Urinary bladder (tissue), 4 donors: Measurements from ENCODE around the gene WRAP53. TPM values are rescaled to one million over a fixed set of nuclear protein-coding genes. Genes with fewer than 3 reads are reported as not detected.

Source experiments
- DNase-seq: peaks from one replicate; pipeline ENCODE4 v3.0.0-alpha.2; 2015; ENCODE audit errors: extremely low spot score
- H3K27ac ChIP-seq: one replicate; pipeline ENCODE4 v1.5.1; 2013; ENCODE audit warnings: low read depth, mild to moderate bottlenecking, moderate library complexity
- H3K36me3 ChIP-seq: one replicate; pipeline ENCODE4 v1.6.1; 2013; ENCODE audit warnings: mild to moderate bottlenecking, moderate library complexity; ENCODE audit not compliant: insufficient read depth
- H3K4me1 ChIP-seq: one replicate; pipeline ENCODE4 v1.6.1; 2013; ENCODE audit warnings: mild to moderate bottlenecking, moderate library complexity; ENCODE audit not compliant: insufficient read depth
- H3K4me3 ChIP-seq: one replicate; pipeline ENCODE4 v1.5.1; 2013; ENCODE audit warnings: low read depth, low read length
- WGBS: extraction: QIAGEN DNeasy Blood & Tissue Kit; methylation state at CpG from one replicate; pipeline ENCODE4 v1.1.7; 2013; 5-methylcytosine and 5-hydroxymethylcytosine counted together
- polyA plus RNA-seq: library from polyadenylated mRNA; stranded (reverse); fragments of 200-250 nt; gene quantifications from one replicate; pipeline ENCODE4 v1.2.3, GENCODE V29; 2013
- total RNA-seq: library from RNA; depleted of rRNA; stranded (reverse); fragments of >200 nt; gene quantifications from one replicate; pipeline ENCODE4 v1.2.3, GENCODE V29; 2014
- donor health status: healthy with polysubstance abuse.
- donor health status: healthy.

Gene WRAP53
- total and polyA plus RNA-seq, 2 donors: 4.1 to 7.7 TPM

GRCh38 chr17:7688808-7689316 is 585 bp downstream of the WRAP53 start:
- Histone ChIP-seq H3K27ac (no peak overlapping the region), H3K4me3 (peak overlapping the region; percentile 40), H3K36me3 (no peaks in the 10 kb centered on the region), H3K4me1 (no peaks in the 10 kb centered on the region)
- DNase-seq: no peak
- WGBS: 9% methylated on average over 13 of the region's 13 CpGs

DNA sequence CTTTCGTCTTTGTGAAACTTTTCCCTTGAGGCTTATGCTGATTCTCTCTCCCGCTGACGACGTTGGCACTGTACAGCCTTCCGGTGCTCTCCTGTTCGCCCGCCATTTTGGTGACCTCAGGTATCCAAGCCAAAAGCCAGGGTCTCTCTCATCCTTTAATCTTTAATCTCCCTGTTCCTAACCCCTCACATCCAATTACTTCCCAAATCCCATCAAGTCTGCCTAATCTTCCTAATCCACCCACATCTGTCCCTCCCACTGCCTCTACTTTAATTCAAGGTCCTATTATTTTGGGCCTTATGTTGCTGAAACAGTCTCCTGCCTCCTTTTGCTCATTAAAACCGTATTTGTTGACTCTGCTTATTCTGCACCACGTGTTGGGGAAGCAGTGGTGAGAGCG is 7.3 kb downstream of the WRAP53 start:
- Histone ChIP-seq H3K4me1 (no peaks in the 10 kb centered on the region), H3K27ac (no peak overlapping the region), H3K36me3 (no peaks in the 10 kb centered on the region), H3K4me3 (no peak overlapping the region)
- 95% methylated on average over 10 of the region's 10 CpGs for WGBS
- DNase-seq: no peak

- 98% methylated on average over 4 of the region's 4 CpGs for WGBS
- no peak for DNase-seq
- Histone ChIP-seq H3K36me3 (no peaks in the 10 kb centered on the region), H3K4me3 (no peak overlapping the region), H3K4me1 (no peaks in the 10 kb centered on the region), H3K27ac (no peak overlapping the region)
These were observed 9.7 kb downstream of the WRAP53 start for GRCh38 chr17:7697828-7698588.

DNA sequence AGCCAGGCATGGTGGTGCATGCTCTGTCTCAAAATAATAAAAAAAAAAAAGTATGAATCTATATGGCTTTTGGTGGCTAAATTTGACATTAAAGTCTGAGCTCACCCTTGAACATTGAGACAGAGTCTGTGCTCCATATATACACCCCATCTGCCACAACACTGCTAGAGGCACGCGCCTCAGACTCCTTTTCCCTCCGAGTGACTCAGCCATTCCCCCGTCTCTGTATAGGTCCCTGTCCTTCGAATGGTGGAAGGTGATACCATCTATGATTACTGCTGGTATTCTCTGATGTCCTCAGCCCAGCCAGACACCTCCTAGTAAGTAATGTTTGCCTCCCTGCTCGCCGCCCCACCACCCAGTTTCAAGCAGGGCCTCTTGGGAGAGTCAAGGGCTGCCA is 12.2 kb downstream of the WRAP53 start:
- H3K4me1 ChIP-seq: no peaks in the 10 kb centered on the region
- 97% methylated on average over 7 of the region's 7 CpGs for WGBS
- DNase-seq: no peak

GRCh38 chr17:7701681-7702080 is 13.4 kb downstream of the WRAP53 start:
- WGBS: 96% methylated on average over 14 of the region's 14 CpGs
- no peaks in the 10 kb centered on the region for H3K4me1 ChIP-seq
- no peak overlapping the region for H3K4me3 ChIP-seq
- no peak for DNase-seq
- no peaks in the 10 kb centered on the region for H3K36me3 ChIP-seq
- no peak overlapping the region for H3K27ac ChIP-seq

More for the DNA sequence above, 12.2 kb downstream of the WRAP53 start:
- Histone ChIP-seq H3K27ac (no peak overlapping the region), H3K4me3 (no peak overlapping the region), H3K36me3 (no peaks in the 10 kb centered on the region)

GRCh38 chr17:7702776-7703175 is 14.5 kb downstream of the WRAP53 start:
- Histone ChIP-seq H3K36me3 (no peaks in the 10 kb centered on the region), H3K4me1 (no peaks in the 10 kb centered on the region), H3K4me3 (no peak overlapping the region), H3K27ac (no peak overlapping the region)
- WGBS: 92% methylated on average over 13 of the region's 13 CpGs
- no peak for DNase-seq

DNA sequence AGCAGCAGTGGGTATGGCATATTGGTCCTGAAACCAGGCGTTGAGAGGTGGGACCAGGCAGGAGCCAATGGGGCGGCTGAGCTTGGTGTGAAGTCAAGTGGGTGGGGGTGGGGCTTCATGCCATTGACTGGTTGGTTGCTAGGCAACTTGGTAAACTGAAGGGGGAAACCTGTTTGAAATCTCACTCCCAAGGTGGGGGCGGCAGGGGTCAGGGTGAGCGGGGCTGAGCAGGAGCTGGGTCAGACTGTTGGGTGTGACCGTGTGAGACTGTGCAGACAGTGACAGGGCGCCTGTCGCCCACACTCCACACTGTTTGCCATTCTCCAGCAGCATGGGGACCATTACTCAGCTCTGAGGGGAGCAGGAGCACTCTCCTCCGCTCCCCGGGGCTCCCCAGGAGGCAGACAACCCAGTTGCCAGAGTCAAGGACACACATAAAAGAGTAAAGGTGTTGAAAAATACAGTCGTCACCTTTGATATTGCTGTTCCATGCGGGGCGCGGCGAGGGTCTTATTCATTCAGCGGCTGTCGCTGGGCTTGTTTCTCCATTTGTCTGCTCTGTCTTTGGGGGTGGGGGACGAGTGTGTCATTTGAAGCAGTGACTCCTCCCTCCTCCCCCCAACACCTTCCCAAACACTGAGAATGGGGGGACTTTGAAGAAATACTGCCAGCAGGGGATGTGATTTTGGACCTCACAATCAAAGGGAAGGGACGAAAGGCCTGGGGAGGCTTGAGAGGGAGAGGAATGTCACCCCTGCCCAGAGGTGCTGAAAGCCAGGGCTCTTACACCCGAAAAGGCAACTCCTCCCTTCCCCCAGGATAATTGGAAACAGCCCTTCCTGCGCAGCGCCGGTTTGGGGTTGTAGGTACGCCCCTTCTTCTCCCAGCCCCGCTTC is 15.6 kb downstream of the WRAP53 start:
- no peaks in the 10 kb centered on the region for H3K4me1 ChIP-seq
- H3K36me3 ChIP-seq: no peaks in the 10 kb centered on the region
- H3K4me3 ChIP-seq: no peak overlapping the region
- no peak overlapping the region for H3K27ac ChIP-seq
- DNase-seq: no peak
- WGBS: 31% methylated on average over 24 of the region's 24 CpGs

GRCh38 chr17:7704601-7705268 is 16.5 kb downstream of the WRAP53 start, which contains the start of gene EFNB3:
EFNB3 (plus strand) TSS chr17:7705202; CDS start chr17:7705599, 397 bp downstream.
- Histone ChIP-seq H3K4me3 (peak within 1 kb of the TSS; percentile 21), H3K27ac (no peak within 1 kb of the TSS), H3K4me1 (no peaks in the 10 kb centered on the region), H3K36me3 (no peaks in the 10 kb centered on the region)
- WGBS: 2% methylated on average over 45 of the region's 45 CpGs
- no peak for DNase-seq

- Histone ChIP-seq H3K4me3 (peak overlapping the region; percentile 21), H3K36me3 (no peaks in the 10 kb centered on the region), H3K4me1 (no peaks in the 10 kb centered on the region), H3K27ac (no peak overlapping the region)
- WGBS: 4% methylated on average over 50 of the region's 50 CpGs
- DNase-seq: no peak
These were observed 17.3 kb downstream of the WRAP53 start for GRCh38 chr17:7705269-7706255.

GRCh38 chr17:7706631-7707354 is 18.5 kb downstream of the WRAP53 start:
- no peaks in the 10 kb centered on the region for H3K4me1 ChIP-seq
- no peak overlapping the region for H3K4me3 ChIP-seq
- no peak overlapping the region for H3K27ac ChIP-seq
- no peaks in the 10 kb centered on the region for H3K36me3 ChIP-seq
- WGBS: 93% methylated on average over 3 of the region's 3 CpGs
- no peak for DNase-seq

DNA sequence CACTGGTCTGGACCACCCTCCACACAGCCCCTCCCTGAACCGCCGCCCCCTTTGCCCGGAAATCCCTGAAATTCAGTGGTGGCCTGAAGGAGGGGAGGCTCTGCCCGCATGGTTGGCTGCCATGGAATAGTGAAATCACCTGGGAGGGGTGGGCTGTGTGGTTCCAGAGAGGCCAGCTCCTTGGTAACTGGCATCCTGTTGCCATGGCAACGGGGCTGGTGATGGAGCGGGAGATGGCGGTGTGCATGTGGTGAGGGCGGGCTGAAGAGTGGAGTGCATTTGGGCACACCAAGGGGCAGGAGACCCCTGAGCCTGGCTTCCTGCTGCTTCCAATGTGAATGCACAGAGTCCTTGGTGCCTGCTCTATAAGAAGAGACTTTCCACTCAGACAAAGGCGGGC is 19.2 kb downstream of the WRAP53 start:
- Histone ChIP-seq H3K27ac (no peak overlapping the region), H3K36me3 (no peaks in the 10 kb centered on the region), H3K4me3 (no peak overlapping the region), H3K4me1 (no peaks in the 10 kb centered on the region)
- WGBS: 88% methylated on average over 9 of the region's 9 CpGs
- DNase-seq: no peak
